Neural crest cell (in vitro differentiated cells): ENCODE measurements around the gene INTS7. TPM values are rescaled to one million over a fixed set of nuclear protein-coding genes. Genes with fewer than 3 reads are reported as not detected.
A peak's percentile ranks its signal among the peaks of the same experiment; 100 is the strongest.
"Not testable (repeated sequence)": the region's sequence is repeated elsewhere in the genome, so short reads cannot be mapped to it uniquely, and the experiment has no call there.

ENCODE experiments used
- DNase-seq: peaks from one replicate; pipeline ENCODE4 v3.0.0; 2021; ENCODE audit warnings: low read depth, mixed read lengths, low spot score
- H3K27ac Mint-ChIP-seq: one replicate; pipeline ENCODE4 v1.8.0; 2021; ENCODE audit warnings: mild to moderate bottlenecking, mixed read lengths; ENCODE audit not compliant: unreplicated experiment
- H3K27me3 Mint-ChIP-seq: 2 replicates; pipeline ENCODE4 v1.8.0; 2021; ENCODE audit warnings: low read depth, mild to moderate bottlenecking, mixed read lengths
- H3K36me3 Mint-ChIP-seq: 2 replicates; pipeline ENCODE4 v1.8.0; 2021; ENCODE audit warnings: low read depth, mild to moderate bottlenecking, mixed read lengths
- H3K4me1 Mint-ChIP-seq: 2 replicates; pipeline ENCODE4 v1.8.0; 2021; ENCODE audit warnings: mixed read lengths
- H3K4me3 Mint-ChIP-seq: one replicate; pipeline ENCODE4 v1.8.0; 2021; ENCODE audit warnings: mild to moderate bottlenecking, mixed read lengths
- H3K9me3 Mint-ChIP-seq: 2 replicates; pipeline ENCODE4 v1.8.0; 2021; ENCODE audit warnings: mixed read lengths
- CTCF ChIP-seq: fragments of 200-600 bp; sonication (generic); conservative IDR thresholded peaks from 2 replicates; pipeline ENCODE4 v1.5.0; 2021; ENCODE audit warnings: antibody characterized with exemption, mild to moderate bottlenecking
- total RNA-seq: library from RNA; stranded (reverse); gene quantifications from 2 replicates; pipeline ENCODE4 v1.2.1, GENCODE V29; 2021

INTS7 gene
- total RNA-seq, 1 donor from 2014 or later = 30.2 TPM

- Mint-ChIP-seq H3K27ac (no peak overlapping the region), H3K27me3 (no peaks in the 10 kb centered on the region), H3K4me3 (no peak overlapping the region), H3K4me1 (no peaks in the 10 kb centered on the region), H3K36me3 (peaks cover 69% of the 10 kb centered on the region), H3K9me3 (peaks cover 4% of the 10 kb centered on the region)
- no peak for TF ChIP-seq CTCF
- DNase-seq = no peak
Measured at GRCh38 chr1:211959680-211960079, 75.7 kb downstream of the INTS7 start.

- H3K27me3 Mint-ChIP-seq = no peaks in the 10 kb centered on the region
- peak overlapping the region; percentile 48 for H3K27ac Mint-ChIP-seq
- H3K4me1 Mint-ChIP-seq = no peaks in the 10 kb centered on the region
- no peak overlapping the region for H3K4me3 Mint-ChIP-seq
- no peak for TF ChIP-seq CTCF
- H3K36me3 Mint-ChIP-seq = peaks cover 64% of the 10 kb centered on the region
- DNase-seq = no peak
- peaks cover 4% of the 10 kb centered on the region for H3K9me3 Mint-ChIP-seq
Measured at GRCh38 chr1:211959221-211959620, 76.1 kb downstream of the INTS7 start.

GRCh38 chr1:211954028-211954427 lies 81.3 kb downstream of the INTS7 start:
- H3K27me3 Mint-ChIP-seq, DNase-seq, H3K27ac Mint-ChIP-seq, H3K9me3 Mint-ChIP-seq, H3K4me3 Mint-ChIP-seq, H3K4me1 Mint-ChIP-seq: not testable (repeated sequence)
- H3K36me3 Mint-ChIP-seq = peaks cover 35% of the 10 kb centered on the region

- not testable (repeated sequence) for H3K27me3 Mint-ChIP-seq, H3K4me1 Mint-ChIP-seq, DNase-seq, H3K27ac Mint-ChIP-seq, H3K9me3 Mint-ChIP-seq, H3K4me3 Mint-ChIP-seq
- H3K36me3 Mint-ChIP-seq = peaks cover 32% of the 10 kb centered on the region
Measured at GRCh38 chr1:211953543-211953942, 81.8 kb downstream of the INTS7 start.

- Mint-ChIP-seq H3K4me3 (no peak overlapping the region), H3K4me1 (no peaks in the 10 kb centered on the region), H3K9me3 (peaks cover 4% of the 10 kb centered on the region), H3K27ac (no peak overlapping the region), H3K27me3 (no peaks in the 10 kb centered on the region), H3K36me3 (peaks cover 27% of the 10 kb centered on the region)
- no peak for DNase-seq
- no peak for TF ChIP-seq CTCF
Measured at GRCh38 chr1:211952299-211952698, 83.1 kb downstream of the INTS7 start.

- peaks cover 23% of the 10 kb centered on the region for H3K36me3 Mint-ChIP-seq
- H3K9me3 Mint-ChIP-seq = peaks cover 4% of the 10 kb centered on the region
- no peaks in the 10 kb centered on the region for H3K4me1 Mint-ChIP-seq
- no peak overlapping the region for H3K4me3 Mint-ChIP-seq
- no peak for DNase-seq
- H3K27ac Mint-ChIP-seq = no peak overlapping the region
- TF ChIP-seq CTCF = no peak
- H3K27me3 Mint-ChIP-seq = no peaks in the 10 kb centered on the region
Measured at GRCh38 chr1:211951856-211952255, 83.5 kb downstream of the INTS7 start.

- H3K4me1 Mint-ChIP-seq = no peaks in the 10 kb centered on the region
- no peaks in the 10 kb centered on the region for H3K27me3 Mint-ChIP-seq
- TF ChIP-seq CTCF = no peak
- DNase-seq = no peak
- no peak overlapping the region for H3K27ac Mint-ChIP-seq
- H3K4me3 Mint-ChIP-seq = no peak overlapping the region
- H3K36me3 Mint-ChIP-seq = peaks cover 7% of the 10 kb centered on the region
- no peaks in the 10 kb centered on the region for H3K9me3 Mint-ChIP-seq
Measured at GRCh38 chr1:211948377-211948776, 87.0 kb downstream of the INTS7 start.
